AG09309 (cell line): ENCODE data around the gene IDH3G.

Source experiments
- DNase-seq: peaks from one replicate; pipeline ENCODE4 v3.0.0-alpha.2; 2010; ENCODE audit warnings: low read depth
- H3K4me3 ChIP-seq: 2 replicates; pipeline ENCODE4 v1.5.1; 2011; ENCODE audit warnings: mild to moderate bottlenecking, low read depth, low read length, moderate library complexity; ENCODE audit not compliant: control insufficient read depth
- CTCF ChIP-seq: IDR thresholded peaks from 2 replicates; pipeline ENCODE4 v1.5.1; 2011; ENCODE audit warnings: mild to moderate bottlenecking, low read depth, low read length, inconsistent platforms; ENCODE audit not compliant: insufficient read depth, control insufficient read depth; ENCODE audit errors: missing control alignments

The IDH3G gene

GRCh38 chrX:153791104-153791852 is 2.9 kb downstream of the IDH3G start:
- TF ChIP-seq CTCF = no peak
- no peak overlapping the region for H3K4me3 ChIP-seq
- no peak for DNase-seq

GRCh38 chrX:153789654-153790053 is 4.5 kb downstream of the IDH3G start:
- no peak overlapping the region for H3K4me3 ChIP-seq
- no peak for TF ChIP-seq CTCF
- no peak for DNase-seq

- no peak overlapping the region for H3K4me3 ChIP-seq
- no peak for TF ChIP-seq CTCF
- DNase-seq = no peak
Measured at GRCh38 chrX:153786669-153787068, 7.5 kb downstream of the IDH3G start.

- TF ChIP-seq CTCF = no peak
- H3K4me3 ChIP-seq = no peak overlapping the region
- no peak for DNase-seq
Measured at GRCh38 chrX:153784325-153784967, 9.7 kb downstream of the IDH3G start.

GRCh38 chrX:153783378-153784013 is 10.7 kb downstream of the IDH3G start:
- DNase-seq = no peak
- H3K4me3 ChIP-seq = no peak overlapping the region
- TF ChIP-seq CTCF = no peak

- no peak for DNase-seq
- H3K4me3 ChIP-seq = no peak overlapping the region
- TF ChIP-seq CTCF = no peak
Measured at GRCh38 chrX:153782871-153783270, 11.3 kb downstream of the IDH3G start.
